H1 (cell line): ENCODE results near the gene KCNK4. TPM values are rescaled to one million over a fixed set of nuclear protein-coding genes. Genes with fewer than 3 reads are reported as not detected.

Experiments
- CTCF ChIA-PET: fragments of 300-600 bp; sonication (Branson Sonifier 250); formaldehyde crosslinking; loops from one replicate; lab custom pipeline; 2021; ENCODE audit not compliant: partially characterized antibody; lab: Charles Lee
- POLR2A ChIA-PET: fragments of 300-600 bp; sonication (Branson Sonifier 250); formaldehyde crosslinking; loops from one replicate; lab custom pipeline; 2021; ENCODE audit warnings: inconsistent platforms; ENCODE audit not compliant: partially characterized antibody; lab: Charles Lee
- DNase-seq, 2 experiments: peaks; one replicate each; pipeline versions ENCODE4 v3.0.0 to v3.0.0-alpha.2; 2010 to 2022; ENCODE audit warnings: low spot score in 2 of 2, low read depth in 1 of 2, mixed read lengths in 1 of 2
- FAIRE-seq: peaks from 2 replicates; lab custom pipeline; 2011; peaks lifted over from hg19 to GRCh38; lab: Jason Lieb, UNC
- H2AFZ ChIP-seq: 2 replicates; pipeline ENCODE4 v1.8.1; 2012; ENCODE audit warnings: low read length, inconsistent platforms
- H2AK5ac ChIP-seq: 2 replicates; pipeline ENCODE4 v1.6.1; 2013; ENCODE audit warnings: low read depth, low read length
- H2BK120ac ChIP-seq: replicated peaks from 2 replicates; pipeline ENCODE3; 2013; ENCODE audit warnings: low read depth, low read length, inconsistent platforms
- H2BK12ac ChIP-seq: 2 replicates; pipeline ENCODE4 v1.6.1; 2013; ENCODE audit warnings: low read depth, low read length
- H2BK15ac ChIP-seq: 2 replicates; pipeline ENCODE4 v1.6.1; 2013; ENCODE audit warnings: low read length
- H2BK20ac ChIP-seq: 2 replicates; pipeline ENCODE4 v1.6.1; 2013; ENCODE audit warnings: low read length
- H2BK5ac ChIP-seq: 2 replicates; pipeline ENCODE4 v1.6.1; 2013; ENCODE audit warnings: low read depth, low read length
- H3K14ac ChIP-seq: 2 replicates; pipeline ENCODE4 v1.6.1; 2013; ENCODE audit warnings: inconsistent platforms; ENCODE audit not compliant: insufficient read length
- H3K18ac ChIP-seq: 2 replicates; pipeline ENCODE4 v1.6.1; 2013; ENCODE audit warnings: low read length; ENCODE audit errors: extremely low read depth
- H3K23ac ChIP-seq: 2 replicates; pipeline ENCODE4 v1.6.1; 2013; ENCODE audit warnings: inconsistent platforms; ENCODE audit not compliant: insufficient read length
- H3K23me2 ChIP-seq: 2 replicates; pipeline ENCODE4 v1.6.1; 2013; ENCODE audit warnings: low read depth, low read length
- H3K27ac ChIP-seq: 2 replicates; pipeline ENCODE4 v1.6.1; 2011; ENCODE audit warnings: low read depth, low read length, inconsistent platforms
- H3K27me3 ChIP-seq, 4 experiments: replicated peaks in 1 of 4; 1 replicate in 1 of 4; 2 replicates in 3 of 4; pipeline versions ENCODE4 v1.6.1 to v1.8.1; 2011 to 2013; ENCODE audit warnings: low read length in 3 of 4, mild to moderate bottlenecking in 3 of 4, inconsistent platforms in 2 of 4, mixed read lengths in 2 of 4, moderate library complexity in 1 of 4; ENCODE audit not compliant: control insufficient read depth in 3 of 4, insufficient read depth in 3 of 4; ENCODE audit errors: extremely low read depth in 1 of 4
- H3K36me3 ChIP-seq, 4 experiments: 2 replicates each; pipeline versions ENCODE4 v1.6.1 to v1.8.1; 2011 to 2013; ENCODE audit warnings: mild to moderate bottlenecking in 4 of 4, low read length in 3 of 4, moderate library complexity in 2 of 4, control low read depth in 1 of 4, inconsistent platforms in 1 of 4; ENCODE audit not compliant: insufficient read depth in 4 of 4, control insufficient read depth in 2 of 4
- H3K4ac ChIP-seq: replicated peaks from 2 replicates; pipeline ENCODE3; 2013; ENCODE audit warnings: low read length, low read depth, mixed read lengths, inconsistent platforms; ENCODE audit not compliant: insufficient read length
- H3K4me1 ChIP-seq, 4 experiments: replicated peaks in 1 of 4; 1 replicate in 1 of 4; 2 replicates in 3 of 4; pipeline versions ENCODE4 v1.6.1 to v1.8.1; 2011 to 2013; ENCODE audit warnings: low read length in 3 of 4, inconsistent platforms in 2 of 4, mixed read lengths in 1 of 4; ENCODE audit not compliant: insufficient read depth in 4 of 4, control insufficient read depth in 3 of 4
- H3K4me2 ChIP-seq, 2 experiments: 2 replicates each; pipeline versions ENCODE4 v1.6.1 to v1.8.1; 2011 to 2013; ENCODE audit warnings: low read depth in 2 of 2, low read length in 2 of 2, control low read depth in 1 of 2, inconsistent platforms in 1 of 2, mild to moderate bottlenecking in 1 of 2; ENCODE audit not compliant: insufficient read depth in 1 of 2
- H3K4me3 ChIP-seq, 4 experiments: fragments of 200-600, 300-600 bp in 1 of 4; sonication (generic), shearing (Covaris generic), sonication (Bioruptor Twin) in 1 of 4; 2 replicates each; pipeline versions ENCODE4 v1.5.1 to v1.8.1; 2011 to 2016; ENCODE audit warnings: low read length in 4 of 4, low read depth in 3 of 4, control low read depth in 2 of 4, inconsistent platforms in 2 of 4, mild to moderate bottlenecking in 2 of 4, mixed read lengths in 1 of 4, moderate library complexity in 1 of 4; ENCODE audit not compliant: insufficient read depth in 2 of 4; ENCODE audit errors: extremely low read depth in 1 of 4
- H3K56ac ChIP-seq: replicated peaks from 2 replicates; pipeline ENCODE3; 2013; ENCODE audit warnings: low read depth, mild to moderate bottlenecking, mixed read lengths, low read length, inconsistent platforms; ENCODE audit not compliant: insufficient read length
- H3K79me1 ChIP-seq: 2 replicates; pipeline ENCODE4 v1.6.1; 2013; ENCODE audit warnings: low read depth, low read length, control low read depth
- H3K79me2 ChIP-seq, 2 experiments: 2 replicates each; pipeline versions ENCODE4 v1.6.1 to v1.8.1; 2012 to 2013; ENCODE audit warnings: low read length in 2 of 2, mild to moderate bottlenecking in 2 of 2, inconsistent platforms in 1 of 2; ENCODE audit not compliant: insufficient read depth in 2 of 2, control insufficient read depth in 1 of 2
- H3K9ac ChIP-seq, 4 experiments: replicated peaks in 1 of 4; 1 replicate in 1 of 4; 2 replicates in 3 of 4; pipeline versions ENCODE4 v1.6.1 to v1.8.1; 2011 to 2013; ENCODE audit warnings: low read depth in 3 of 4, low read length in 3 of 4, control low read depth in 2 of 4, mild to moderate bottlenecking in 2 of 4, moderate library complexity in 2 of 4, inconsistent platforms in 1 of 4; ENCODE audit errors: extremely low read depth in 1 of 4
- H3K9me3 ChIP-seq, 2 experiments: 2 replicates each; pipeline versions ENCODE4 v1.6.1 to v1.8.1; 2012 to 2013; ENCODE audit warnings: mild to moderate bottlenecking in 2 of 2, moderate library complexity in 2 of 2, control low read depth in 1 of 2, inconsistent platforms in 1 of 2, low read depth in 1 of 2, low read length in 1 of 2, mixed read lengths in 1 of 2; ENCODE audit not compliant: insufficient read depth in 2 of 2
- H4K20me1 ChIP-seq, 2 experiments: replicated peaks in 1 of 2; 2 replicates each; pipeline versions ENCODE3 to v1.8.1; 2011 to 2013; ENCODE audit warnings: inconsistent platforms in 2 of 2, low read length in 2 of 2, mild to moderate bottlenecking in 1 of 2; ENCODE audit not compliant: insufficient read depth in 2 of 2, control insufficient read depth in 1 of 2
- H4K5ac ChIP-seq: 2 replicates; pipeline ENCODE4 v1.6.1; 2013; ENCODE audit warnings: low read length, low read depth, mixed read lengths, inconsistent platforms; ENCODE audit not compliant: insufficient read length
- H4K8ac ChIP-seq: 2 replicates; pipeline ENCODE4 v1.8.0; 2013; ENCODE audit warnings: mild to moderate bottlenecking, moderate library complexity, low read length, inconsistent platforms; ENCODE audit not compliant: insufficient read depth; ENCODE audit errors: extremely low read depth
- H4K91ac ChIP-seq: replicated peaks from 2 replicates; pipeline ENCODE3; 2013; ENCODE audit warnings: low read length, mixed read lengths, inconsistent platforms; ENCODE audit not compliant: insufficient read length
- BRCA1 ChIP-seq: IDR thresholded peaks from 2 replicates; pipeline ENCODE4 v1.6.1; 2012; ENCODE audit warnings: low read depth, low read length, improper control_type of control experiment
- CBX8 ChIP-seq: fragments of 300-800, 300-1000 bp; sonication (generic); IDR thresholded peaks from 2 replicates; pipeline ENCODE4 v1.7.1; 2016; ENCODE audit warnings: low read depth, low read length, borderline replicate concordance
- CHD1 ChIP-seq: IDR thresholded peaks from 2 replicates; pipeline ENCODE4 v1.6.1; 2012; ENCODE audit warnings: low read depth, low read length, improper control_type of control experiment
- CREB1 ChIP-seq: IDR thresholded peaks from 2 replicates; pipeline ENCODE4 v1.6.1; 2012; ENCODE audit warnings: inconsistent platforms
- EGR1 ChIP-seq: IDR thresholded peaks from 2 replicates; pipeline ENCODE4 v1.6.1; 2011; ENCODE audit warnings: low read depth, low read length, borderline replicate concordance
- GTF2F1 ChIP-seq: IDR thresholded peaks from 2 replicates; pipeline ENCODE4 v1.6.1; 2012; ENCODE audit warnings: low read depth, low read length, improper control_type of control experiment, borderline replicate concordance
- NANOG ChIP-seq: IDR thresholded peaks from 2 replicates; pipeline ENCODE4 v1.6.1; 2011; ENCODE audit warnings: low read length, low read depth, mild to moderate bottlenecking, inconsistent platforms; ENCODE audit not compliant: insufficient read depth, poor library complexity, severe bottlenecking
- NRF1 ChIP-seq: IDR thresholded peaks from 2 replicates; pipeline ENCODE4 v1.6.1; 2011; ENCODE audit warnings: mild to moderate bottlenecking, low read depth, low read length, improper control_type of control experiment
- POLR2A ChIP-seq, 2 experiments: IDR thresholded peaks; 1 replicate in 1 of 2; 2 replicates in 1 of 2; pipeline ENCODE4 v1.6.1; 2011; ENCODE audit warnings: low read depth in 2 of 2, low read length in 2 of 2, mild to moderate bottlenecking in 2 of 2; ENCODE audit errors: control extremely low read depth in 1 of 2
- RFX5 ChIP-seq: IDR thresholded peaks from 2 replicates; pipeline ENCODE4 v1.6.1; 2011; ENCODE audit warnings: low read depth, low read length, improper control_type of control experiment, borderline replicate concordance
- SP2 ChIP-seq: IDR thresholded peaks from 2 replicates; pipeline ENCODE4 v1.6.1; 2012; ENCODE audit warnings: mild to moderate bottlenecking, low read length, inconsistent platforms
- WGBS, 2 experiments: shearing (Covaris generic) in 1 of 2; methylation state at CpG; one replicate each; pipeline versions ENCODE4 v1.1.6 to v1.1.7; 2013 to 2015; ENCODE audit warnings: low lambda C conversion rate in 2 of 2, mixed read lengths in 2 of 2, inconsistent platforms in 1 of 2, low coverage in 1 of 2, missing lambda C conversion rate in 1 of 2; ENCODE audit not compliant: insufficient replicate concordance in 2 of 2, insufficient coverage in 1 of 2, insufficient read length in 1 of 2; ENCODE audit errors: extremely low coverage in 1 of 2, missing lambda C conversion rate in 1 of 2; 5-methylcytosine and 5-hydroxymethylcytosine counted together
- polyA plus RNA-seq, 7 experiments: library from polyadenylated mRNA; depleted of rRNA in 3 of 7; stranded (reverse) in 5 of 7; unstranded in 2 of 7; fragments of >200 nt in 5 of 7; fragments of 200-250 nt in 2 of 7; gene quantifications; 1 replicate in 5 of 7; 2 replicates in 1 of 7; 4 replicates in 1 of 7; pipeline versions ENCODE4 v1.2.1 to v1.2.3, GENCODE V29; 2011 to 2013; ENCODE audit warnings: missing spikeins in 2 of 7, mixed read lengths in 2 of 7
- total RNA-seq: library from RNA; stranded (reverse); fragmentation: NEBNext Ultra II Directional; extraction: Animal tissue kit (Norgen Biotek cat#: 25700); gene quantifications from 2 replicates; pipeline ENCODE4 v1.2.1, GENCODE V29; 2021

The KCNK4 gene
- total and polyA plus RNA-seq, 2 of the 8 experiments (the other 6 are each of a cell fraction or from before 2014, with no cell fraction given), result 0.19 TPM; not detected in 1

- peak overlapping the region; percentile 82; the same call in 1 of the 2 replicates for H2AK5ac ChIP-seq
- no peak overlapping the region for H2AFZ ChIP-seq
- FAIRE-seq, result no peak
- DNase-seq, result peak; percentile 82 to 99
- H3K4me3 ChIP-seq, result peak overlapping the region; percentile 61 to 82 (median 78)
- H3K9ac ChIP-seq, result peak overlapping the region; percentile 65 to 81 (median 65); a peak in 6 of 7 replicates
- peaks cover 0 to 19% (median 7%) of the 10 kb centered on the region in 4 experiments; a peak in 4 of 8 replicates for H3K36me3 ChIP-seq
- H2BK12ac ChIP-seq, result no peak overlapping the region
- peak overlapping the region; percentile 74 for H4K5ac ChIP-seq
- peaks cover 0 to 18% (median 12%) of the 10 kb centered on the region in 4 experiments; a peak in 6 of 7 replicates for H3K4me1 ChIP-seq
- 0 out of 2 replicates have a peak overlapping the region, but pooled peaks have one; percentile 46 for H2BK15ac ChIP-seq
- POLR2A ChIA-PET, result interaction anchor here (0.7 to 13.1 kb wide), 13 partner anchors 7 to 243 kb away, joined by 3 to 352 read pairs (median 35); partner anchors contain the start of genes BAD, DNAJC4, FERMT3 and GPR137
- H3K27me3 ChIP-seq, result no peaks in the 10 kb centered on the region
- 1% methylated on average over 44 of the region's 63 CpGs; no CpG with 5 or more reads in 1 of the 2 experiments for WGBS, 2 experiments
- no peak overlapping the region for H3K23ac ChIP-seq
- peak overlapping the region; percentile 38 for H3K4ac ChIP-seq
- H3K79me1 ChIP-seq, result peaks cover 6% of the 10 kb centered on the region
- peak overlapping the region; percentile 72; the same call in 1 of the 2 replicates for H2BK20ac ChIP-seq
- CTCF ChIA-PET, result interaction anchor here (0.5 to 3.9 kb wide), 8 partner anchors 9 to 1569 kb away, joined by 3 to 17 read pairs (median 4); partner anchors contain the start of genes NUDT22 and TRPT1
- H3K79me2 ChIP-seq, result peaks cover 6 to 21% of the 10 kb centered on the region in 2 experiments; a peak in 3 of 4 replicates
- H3K23me2 ChIP-seq, result peaks cover 16% of the 10 kb centered on the region
- peak overlapping the region; percentile 90 for H3K56ac ChIP-seq
- peak overlapping the region; percentile 71 for H3K18ac ChIP-seq
- H3K14ac ChIP-seq, result no peak overlapping the region
- peaks cover 0 to 13% of the 10 kb centered on the region in 2 experiments for H4K20me1 ChIP-seq
- H3K27ac ChIP-seq, result peak overlapping the region; percentile 38; the same call in 1 of the 2 replicates
- peak overlapping the region; percentile 79 to 82 for H3K4me2 ChIP-seq
- peak overlapping the region; percentile 88; the same call in 1 of the 2 replicates for H2BK5ac ChIP-seq
- peak overlapping the region; percentile 66 for H4K91ac ChIP-seq
- H3K9me3 ChIP-seq, result no peaks in the 10 kb centered on the region
- H2BK120ac ChIP-seq, result no peak overlapping the region
- H4K8ac ChIP-seq, result peak overlapping the region; percentile 92
- TF ChIP-seq NRF1, result no peak
- TF ChIP-seq GTF2F1, result no peak
- TF ChIP-seq RFX5, result no peak
- TF ChIP-seq POLR2A (IDR thresholded peaks at IDR 0.05; ENCODE audit: control extremely low read depth in 1 of 2, low read depth in 2 of 2, low read length in 2 of 2), result peak in 1 of 2 experiments; percentile 54; a peak in 2 of 3 replicates
- TF ChIP-seq CREB1, result no peak; the same call in 1 of the 2 replicates
- TF ChIP-seq EGR1, result no peak; the same call in 1 of the 2 replicates
- no peak for TF ChIP-seq CBX8
- TF ChIP-seq SP2, result no peak
- TF ChIP-seq BRCA1, result no peak
- TF ChIP-seq CHD1, result no peak
- no peak for TF ChIP-seq NANOG
Measured at GRCh38 chr11:64241491-64242374, 49.4 kb upstream of the KCNK4 start.
